GM12892 (cell line): ENCODE measurements around the gene SLC8B1.
A peak's percentile ranks its signal among the peaks of the same experiment; 100 is the strongest.

Experiments used
- POLR2A ChIP-seq: IDR thresholded peaks from 2 replicates; pipeline ENCODE4 v1.6.1; 2011; ENCODE audit warnings: low read depth, low read length, control low read depth
- POLR2AphosphoS5 ChIP-seq: IDR thresholded peaks from 2 replicates; pipeline ENCODE4 v1.6.1; 2011; ENCODE audit warnings: low read depth, low read length, control low read depth
- TAF1 ChIP-seq: IDR thresholded peaks from 2 replicates; pipeline ENCODE4 v1.6.1; 2011; ENCODE audit warnings: low read depth, mild to moderate bottlenecking, control low read depth, low read length, borderline replicate concordance

GRCh38 chr12:113297621-113298471 lies 37.1 kb downstream of the SLC8B1 start:
- TF ChIP-seq POLR2A (0 out of 2 replicates have a peak, but pooled peaks have one; percentile 36), POLR2AphosphoS5 (no peak), TAF1 (no peak)
